NCI-H1105 (cell line): ENCODE measurements around the gene SNRPA1.
"Not testable (repeated sequence)": the region's sequence is repeated elsewhere in the genome, so short reads cannot be mapped to it uniquely, and the experiment has no call there.

ENCODE experiments used
- DNase-seq: peaks from one replicate; lab custom pipeline; 2025; lab: John Stamatoyannopoulos, UW

The SNRPA1 gene

GRCh38 chr15:101293122-101293521 is 1.9 kb downstream of the SNRPA1 start:
- DNase-seq: no peak

- peak; percentile 27 for DNase-seq
Measured at GRCh38 chr15:101288905-101289513, 6.0 kb downstream of the SNRPA1 start.

- not testable (repeated sequence) for DNase-seq
Measured at GRCh38 chr15:101287342-101287741, 7.7 kb downstream of the SNRPA1 start.

- DNase-seq: no peak
Measured at GRCh38 chr15:101286471-101287114, 8.5 kb downstream of the SNRPA1 start.

DNA sequence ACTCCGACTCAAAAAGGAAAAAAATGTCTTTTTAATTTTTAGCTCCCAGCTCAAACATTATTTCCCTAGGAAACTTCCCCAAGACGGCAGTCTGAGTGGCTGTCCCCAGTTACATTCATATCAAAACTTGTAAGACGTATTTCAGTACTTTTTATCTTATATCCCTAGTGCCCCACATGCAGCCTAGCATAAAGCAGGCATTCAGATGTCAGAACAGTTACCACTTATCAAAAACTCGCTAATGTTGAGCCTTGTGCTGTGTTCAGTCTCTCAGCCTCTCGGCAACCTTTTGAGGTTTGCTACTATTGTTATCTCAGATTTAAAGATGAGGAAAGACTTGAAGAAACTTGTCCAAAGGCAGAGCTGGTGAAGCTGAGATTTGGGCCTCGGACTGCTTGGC is 11.1 kb downstream of the SNRPA1 start:
- DNase-seq: no peak

- DNase-seq: no peak
Measured at GRCh38 chr15:101280007-101280406, 15.0 kb downstream of the SNRPA1 start.

DNA sequence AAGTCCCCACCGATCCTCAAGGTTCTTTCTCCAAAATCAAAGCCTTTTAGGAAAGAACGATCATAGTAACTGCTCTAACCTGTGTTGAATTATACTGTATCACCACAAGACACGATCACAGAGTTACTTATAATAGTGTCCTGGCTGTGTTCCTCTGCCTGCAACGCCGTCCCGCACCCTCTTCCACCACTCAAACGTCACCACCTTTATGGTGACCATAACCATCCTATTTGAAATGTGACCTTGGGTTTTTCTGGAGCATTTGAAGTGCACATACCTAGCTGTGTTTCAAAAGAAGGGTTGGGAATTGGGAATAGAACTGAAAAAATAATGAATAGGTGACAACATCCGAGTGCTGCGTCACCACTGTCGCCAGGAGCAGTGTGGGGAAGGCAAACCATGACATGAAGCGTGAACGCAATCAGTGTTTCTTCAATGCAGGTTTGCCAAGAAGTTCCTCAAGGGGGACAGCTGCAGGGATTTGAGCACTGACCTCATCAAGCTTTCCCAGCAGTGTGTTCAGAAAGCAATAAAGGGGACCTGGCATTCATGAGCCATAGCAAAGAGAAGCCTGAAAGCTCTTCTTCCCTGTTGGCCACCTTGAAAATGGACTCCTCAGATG is 17.0 kb downstream of the SNRPA1 start:
- DNase-seq: no peak

DNA sequence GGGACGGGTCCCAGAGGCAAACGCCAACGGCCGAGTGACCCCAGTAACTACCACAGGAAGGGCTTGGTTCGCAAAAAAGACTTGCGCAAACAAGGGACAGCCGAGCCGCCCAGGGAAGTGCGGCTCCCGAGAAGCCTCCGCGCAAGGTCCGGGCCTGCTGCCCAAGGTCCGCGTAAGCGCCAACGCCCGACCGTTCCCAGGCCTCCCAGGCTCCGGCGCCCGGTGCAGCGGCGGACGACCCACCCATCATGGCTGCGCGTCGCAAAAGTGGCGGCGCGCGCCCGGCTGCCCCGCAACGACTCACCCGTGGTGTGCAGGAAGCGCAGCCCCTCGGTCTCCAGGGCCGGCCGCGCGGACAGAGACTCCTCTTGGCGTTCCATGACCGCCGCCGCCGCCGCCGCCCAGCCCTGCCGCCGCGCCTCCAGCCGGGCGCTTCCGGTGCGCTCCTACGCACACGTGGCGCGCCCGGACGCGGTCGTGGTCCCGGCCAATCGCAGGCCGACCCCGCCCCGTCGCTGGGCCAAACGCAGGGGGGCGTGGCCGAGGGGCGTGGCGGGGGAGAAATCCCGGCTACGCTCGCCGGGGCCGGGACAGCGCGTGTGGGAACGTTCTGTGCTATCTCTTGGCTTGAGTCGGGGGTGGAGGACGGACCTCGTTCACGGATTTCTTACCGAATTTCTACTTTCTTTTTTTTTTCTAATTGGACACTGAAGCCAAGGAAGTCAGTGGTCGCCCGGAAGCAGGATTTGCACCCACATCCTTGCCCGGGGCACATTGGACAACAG is 17.8 kb downstream of the SNRPA1 start, which contains the start of gene SELENOS:
SELENOS (minus strand) TSS at position 448 of the 785 bp plus-strand sequence; CDS start at position 380, 68 bp downstream.
- DNase-seq: peak; percentile 96

DNA sequence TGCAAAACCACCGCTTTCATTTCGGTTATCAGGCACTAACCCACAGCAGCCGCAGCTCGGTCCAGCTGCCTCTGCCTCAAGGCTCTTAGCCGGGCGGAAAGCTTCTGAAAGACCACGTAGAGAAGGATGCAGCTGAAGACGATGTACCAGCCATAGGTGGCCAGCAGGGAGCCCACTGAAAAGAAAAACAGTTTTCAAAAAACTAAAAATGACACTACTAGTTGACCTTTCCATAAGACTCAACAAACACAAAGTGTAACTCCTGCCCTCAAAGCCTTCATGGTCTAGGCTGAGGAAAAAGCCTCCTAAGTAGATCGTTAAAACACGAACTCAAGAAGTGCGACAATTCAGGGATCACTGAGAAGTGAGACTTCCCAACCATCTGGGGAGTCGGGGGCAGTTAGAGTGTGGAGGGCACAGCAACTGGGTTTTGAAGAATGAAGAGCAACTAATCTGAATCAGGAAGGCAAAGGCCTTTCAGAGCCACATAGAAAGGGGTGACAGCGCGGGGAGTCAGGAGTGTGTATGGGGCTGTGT is 18.5 kb downstream of the SNRPA1 start:
- no peak for DNase-seq

DNA sequence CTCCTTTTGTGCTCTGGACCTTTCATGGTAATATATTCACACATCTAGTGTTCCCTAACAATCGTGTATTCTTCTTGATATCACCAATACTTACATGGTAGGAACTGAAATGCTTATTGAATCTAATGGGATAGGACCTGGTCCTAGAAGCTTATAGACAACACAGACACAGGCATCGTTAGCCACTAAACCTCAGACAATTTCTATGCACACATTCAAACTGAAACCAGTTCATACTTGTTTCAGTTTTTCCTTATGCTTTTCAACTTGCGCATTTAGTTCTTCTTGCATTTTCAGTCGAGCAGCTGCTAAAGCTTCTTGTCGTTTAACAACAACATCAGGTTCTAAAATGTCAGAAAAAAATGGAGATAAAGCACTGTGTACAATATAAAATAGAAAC is 20.0 kb downstream of the SNRPA1 start:
- DNase-seq: no peak

DNA sequence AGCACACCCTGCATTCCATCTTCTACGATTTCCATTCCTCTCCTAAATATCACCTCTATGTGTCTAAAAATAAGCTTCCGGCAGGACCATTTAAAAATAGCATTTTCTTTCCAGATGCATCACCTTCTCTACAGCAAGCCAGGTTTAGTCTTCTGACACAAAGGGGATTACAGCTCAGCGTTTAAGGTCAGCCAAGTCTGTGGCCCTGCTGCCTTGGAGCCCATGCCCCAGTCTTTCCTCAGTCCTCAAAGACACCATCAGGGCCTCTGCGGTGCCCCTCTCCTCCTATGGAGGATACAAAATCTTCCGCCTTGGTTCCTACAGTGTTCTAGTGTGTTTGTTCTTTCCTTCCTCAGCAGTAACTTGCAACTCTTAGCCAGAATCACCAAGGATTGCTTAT is 21.5 kb downstream of the SNRPA1 start:
- no peak for DNase-seq

GRCh38 chr15:101272584-101272983 is 22.5 kb downstream of the SNRPA1 start:
- no peak for DNase-seq

DNA sequence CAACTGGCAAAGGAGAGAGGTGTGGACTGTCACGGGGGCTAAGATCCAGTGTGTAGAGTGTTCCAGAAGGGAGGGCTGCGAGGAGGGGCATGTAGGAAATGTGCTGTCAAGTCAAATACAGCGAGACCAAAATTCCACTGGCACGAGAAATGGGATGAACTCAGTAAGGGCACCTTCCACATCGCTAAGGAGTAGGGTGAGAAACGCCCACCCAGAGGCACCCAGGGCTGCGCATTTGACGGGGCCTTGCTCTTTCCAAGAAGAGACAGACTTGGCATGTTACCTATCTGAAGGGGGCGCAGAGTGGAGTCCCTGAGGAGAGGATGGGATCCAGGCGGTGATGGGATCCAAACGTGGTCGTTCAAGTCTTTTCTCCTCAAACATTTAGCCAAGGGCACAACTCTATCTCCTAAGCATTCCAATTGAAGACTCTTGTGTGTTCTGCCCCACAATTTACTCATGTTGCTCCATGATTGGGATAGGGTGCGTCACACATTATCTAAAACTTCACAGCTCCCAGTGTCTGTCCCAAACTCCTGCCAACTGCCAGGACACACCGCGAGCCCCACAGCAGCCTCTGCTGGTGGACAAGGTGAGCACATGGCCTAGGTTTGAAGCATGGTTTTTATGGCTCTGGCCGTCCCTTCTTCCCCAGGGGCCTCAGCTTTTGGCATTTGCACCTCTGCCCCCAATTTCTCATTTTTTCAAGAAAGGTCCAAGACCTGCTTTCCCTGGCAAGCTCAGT is 25.4 kb downstream of the SNRPA1 start:
- DNase-seq: no peak

- no peak for DNase-seq
Measured at GRCh38 chr15:101267320-101268104, 27.5 kb downstream of the SNRPA1 start.

GRCh38 chr15:101266787-101267186 is 28.3 kb downstream of the SNRPA1 start:
- DNase-seq: no peak

DNA sequence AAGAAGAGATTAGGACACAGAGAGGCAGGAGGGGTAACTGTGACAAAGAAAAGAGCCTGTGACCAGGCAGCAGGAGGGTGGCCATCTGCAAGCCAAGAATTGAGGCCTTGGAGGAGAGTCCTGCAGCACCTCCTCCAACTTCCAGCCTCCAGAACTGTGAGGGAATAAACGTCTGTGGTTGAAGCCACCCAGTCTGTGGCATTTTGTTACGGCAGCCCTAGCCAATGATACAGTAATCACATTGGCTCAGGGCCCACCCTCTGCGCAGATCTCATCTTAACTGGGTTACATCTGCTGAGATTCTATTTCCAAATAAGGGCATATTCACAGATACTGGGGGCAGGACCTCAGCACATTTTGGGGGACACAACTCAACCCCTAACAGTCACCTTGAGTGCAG is 29.0 kb downstream of the SNRPA1 start:
- DNase-seq: no peak

DNA sequence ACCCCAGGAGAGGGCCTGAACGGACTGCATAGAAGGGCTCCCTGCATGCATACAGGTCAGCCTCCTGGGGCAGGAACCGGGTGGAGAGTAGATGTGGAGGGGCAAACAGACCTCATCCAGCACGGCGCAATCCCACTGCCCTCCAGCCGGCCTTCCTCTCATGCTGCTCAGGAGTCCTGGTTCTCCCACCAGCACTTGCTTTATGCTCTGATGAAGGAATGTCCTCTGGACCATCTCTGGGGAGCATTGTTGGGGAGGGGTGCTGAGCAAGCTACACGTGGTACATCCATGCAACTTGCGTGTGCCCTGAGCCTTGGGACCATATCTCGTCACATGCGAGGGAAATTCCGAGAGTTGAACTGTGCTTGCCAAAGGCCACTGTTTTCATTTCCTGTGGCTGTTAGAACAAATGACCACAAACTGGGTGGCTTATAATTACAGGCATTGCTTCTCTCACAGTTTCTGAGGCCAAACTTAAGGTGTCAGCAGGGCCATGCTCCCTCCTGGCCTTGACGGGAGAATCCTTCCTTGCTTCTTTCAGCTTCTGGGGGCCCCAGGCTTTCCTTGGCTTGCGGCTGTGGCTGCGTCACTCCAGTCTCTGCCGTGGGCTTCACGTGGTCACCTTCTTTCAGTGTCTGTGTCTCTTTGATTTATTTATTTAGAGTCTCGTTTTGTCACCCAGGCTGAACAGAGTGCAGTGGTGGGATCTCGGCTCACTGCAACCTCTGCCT is 30.0 kb downstream of the SNRPA1 start:
- DNase-seq: no peak

DNA sequence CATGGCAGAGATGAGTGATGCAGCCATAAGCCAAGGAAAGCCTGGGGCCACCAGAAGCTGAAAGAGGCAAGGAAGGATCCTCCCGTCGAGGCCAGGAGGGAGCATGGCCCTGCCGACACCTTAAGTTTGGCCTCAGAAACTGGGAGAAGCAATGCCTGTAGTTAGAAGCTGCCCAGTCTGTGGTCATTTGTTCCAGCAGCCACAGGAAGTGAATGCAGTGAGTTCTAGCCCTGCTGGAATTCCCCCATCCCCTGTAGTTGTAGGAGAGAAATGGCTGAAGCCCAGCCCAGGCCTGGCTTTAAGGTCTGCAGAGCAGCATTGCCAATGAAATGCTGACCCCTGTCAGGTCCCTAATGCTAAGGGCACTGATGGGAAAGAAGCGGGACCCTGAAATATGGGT is 31.0 kb downstream of the SNRPA1 start:
- DNase-seq: no peak

GRCh38 chr15:101262551-101262950 is 32.5 kb downstream of the SNRPA1 start:
- no peak for DNase-seq
